ENCODE results near the gene ASB4.
A peak's percentile ranks its signal among the peaks of the same experiment; 100 is the strongest.

ASB4 gene

DNA sequence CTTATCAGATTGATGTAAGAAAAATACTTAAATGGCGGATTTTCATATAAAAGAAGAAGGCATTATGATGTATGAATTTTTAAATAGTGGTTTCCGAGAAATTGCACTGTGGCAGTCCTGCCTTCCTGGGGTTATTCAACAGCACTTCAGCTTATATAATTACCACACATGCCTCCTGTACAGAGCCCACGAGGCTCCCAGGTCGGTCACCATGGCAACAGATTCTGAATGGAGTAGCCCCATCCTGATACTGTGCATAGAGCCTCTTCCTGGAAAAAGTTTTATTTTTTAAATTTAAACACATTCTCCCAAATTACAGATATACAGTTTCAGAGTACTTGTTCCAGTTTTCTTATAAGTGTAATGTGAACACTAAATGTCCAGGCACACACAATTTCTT is 15.9 kb upstream of the ASB4 start:
- Histone ChIP-seq H3K27me3 (ENCODE audit: control insufficient read depth, insufficient read depth, low read length) (no peaks in the 10 kb centered on the region), H3K4me3 (ENCODE audit: low read length) (no peak overlapping the region), H3K9ac (ENCODE audit: low read depth, low read length) (peak overlapping the region; percentile 66), H3K4me2 (ENCODE audit: low read length) (no peak overlapping the region), H3K36me3 (ENCODE audit: insufficient read depth, low read length) (no peaks in the 10 kb centered on the region), H3K4me1 (ENCODE audit: control insufficient read depth, insufficient read depth, low read length) (peaks cover 34% of the 10 kb centered on the region), H3K9me3 (replicated peaks; ENCODE audit: low read length) (no peaks in the 10 kb centered on the region)

DNA sequence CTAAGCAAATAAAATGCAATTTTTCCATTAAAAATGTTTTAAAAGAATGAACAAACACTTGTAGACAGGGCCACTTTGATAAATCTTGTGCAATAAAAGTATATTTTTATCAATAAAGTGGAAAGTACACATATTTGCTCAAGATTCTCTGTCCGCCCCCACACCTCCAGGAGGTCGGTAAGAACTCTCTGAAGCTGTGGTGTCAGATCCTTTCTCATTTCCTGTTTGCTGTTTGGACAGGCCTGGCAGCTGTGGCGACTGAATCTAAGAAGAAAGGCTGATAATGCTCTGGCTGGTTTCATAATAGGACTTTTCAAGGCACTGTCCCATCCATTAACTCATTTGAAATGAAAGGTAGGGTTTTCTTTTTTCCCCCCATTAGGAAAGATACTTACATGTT is 15.3 kb upstream of the ASB4 start:
- Histone ChIP-seq H3K4me1 (ENCODE audit: control insufficient read depth, insufficient read depth, low read length) (peaks cover 34% of the 10 kb centered on the region), H3K4me3 (ENCODE audit: low read length) (peak overlapping the region; percentile 20), H3K4me2 (ENCODE audit: low read length) (peak overlapping the region; percentile 65), H3K9me3 (replicated peaks; ENCODE audit: low read length) (no peaks in the 10 kb centered on the region), H3K27me3 (ENCODE audit: control insufficient read depth, insufficient read depth, low read length) (no peaks in the 10 kb centered on the region), H3K9ac (ENCODE audit: low read depth, low read length) (peak overlapping the region; percentile 66), H3K36me3 (ENCODE audit: insufficient read depth, low read length) (no peaks in the 10 kb centered on the region)

- Histone ChIP-seq H3K36me3 (ENCODE audit: insufficient read depth, low read length) (no peaks in the 10 kb centered on the region), H3K27me3 (ENCODE audit: control insufficient read depth, insufficient read depth, low read length) (no peaks in the 10 kb centered on the region), H3K4me3 (ENCODE audit: low read length) (peak overlapping the region; percentile 20), H3K9ac (ENCODE audit: low read depth, low read length) (peak overlapping the region; percentile 66), H3K4me1 (ENCODE audit: control insufficient read depth, insufficient read depth, low read length) (peaks cover 34% of the 10 kb centered on the region), H3K9me3 (replicated peaks; ENCODE audit: low read length) (no peaks in the 10 kb centered on the region), H3K4me2 (ENCODE audit: low read length) (peak overlapping the region; percentile 65)
Measured at GRCh38 chr7:95471071-95471470, 14.7 kb upstream of the ASB4 start.

GRCh38 chr7:95472581-95473161 is 13.1 kb upstream of the ASB4 start:
- H3K4me3 ChIP-seq (ENCODE audit: low read length) = peak overlapping the region; percentile 22

DNA sequence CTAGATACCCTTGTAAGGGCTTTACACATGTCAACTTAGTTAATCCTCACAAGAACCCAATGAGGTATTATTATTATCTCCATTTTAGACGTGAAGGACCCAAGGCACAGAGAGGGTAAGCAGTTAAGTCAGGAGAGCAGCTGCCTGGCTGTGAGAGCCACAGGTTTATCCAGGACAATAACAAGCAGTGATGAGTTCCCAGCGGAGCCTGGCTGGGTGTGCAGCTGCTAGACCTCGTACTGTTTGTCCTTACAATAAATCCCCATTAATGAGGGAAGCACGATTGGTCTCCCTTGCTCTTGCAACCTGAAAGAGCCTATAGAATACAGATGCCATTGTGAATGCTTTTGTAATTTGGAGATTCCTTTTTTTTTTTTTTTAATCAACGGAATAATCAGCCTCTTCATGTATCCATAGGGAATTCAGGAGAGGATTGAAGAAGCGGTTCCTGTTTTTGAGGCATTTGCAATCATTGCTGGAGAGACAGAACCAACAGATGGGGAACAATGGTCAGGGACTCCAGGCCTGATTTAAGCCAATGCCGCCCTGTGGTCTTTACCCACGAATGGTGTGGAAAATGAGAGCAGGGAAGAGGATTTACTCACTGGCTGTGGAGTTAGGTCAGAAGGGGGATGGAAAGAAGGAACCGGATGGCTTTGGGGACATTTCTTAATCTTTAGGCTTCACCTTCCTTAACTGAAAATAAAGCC is 12.3 kb upstream of the ASB4 start:
- Histone ChIP-seq H3K36me3 (ENCODE audit: insufficient read depth, low read length) (no peaks in the 10 kb centered on the region), H3K4me2 (ENCODE audit: low read length) (peak overlapping the region; percentile 67), H3K9ac (ENCODE audit: low read depth, low read length) (peak overlapping the region; percentile 14), H3K9me3 (replicated peaks; ENCODE audit: low read length) (no peaks in the 10 kb centered on the region), H3K4me1 (ENCODE audit: control insufficient read depth, insufficient read depth, low read length) (peaks cover 45% of the 10 kb centered on the region), H3K4me3 (ENCODE audit: low read length) (no peak overlapping the region), H3K27me3 (ENCODE audit: control insufficient read depth, insufficient read depth, low read length) (no peaks in the 10 kb centered on the region)

More at GRCh38 chr7:95472581-95473161, 13.1 kb upstream of the ASB4 start:
- Histone ChIP-seq H3K9me3 (replicated peaks; ENCODE audit: low read length) (no peaks in the 10 kb centered on the region), H3K36me3 (ENCODE audit: insufficient read depth, low read length) (no peaks in the 10 kb centered on the region), H3K4me2 (ENCODE audit: low read length) (peak overlapping the region; percentile 67), H3K27me3 (ENCODE audit: control insufficient read depth, insufficient read depth, low read length) (no peaks in the 10 kb centered on the region), H3K4me1 (ENCODE audit: control insufficient read depth, insufficient read depth, low read length) (peaks cover 41% of the 10 kb centered on the region), H3K9ac (ENCODE audit: low read depth, low read length) (peak overlapping the region; percentile 14)

- no peaks in the 10 kb centered on the region for H3K36me3 ChIP-seq (ENCODE audit: insufficient read depth, low read length)
- H3K4me3 ChIP-seq (ENCODE audit: low read length) = no peak overlapping the region
- no peaks in the 10 kb centered on the region for H3K9me3 ChIP-seq (replicated peaks; ENCODE audit: low read length)
- H3K4me1 ChIP-seq (ENCODE audit: control insufficient read depth, insufficient read depth, low read length) = peaks cover 35% of the 10 kb centered on the region
- H3K4me2 ChIP-seq (ENCODE audit: low read length) = peak overlapping the region; percentile 63
- H3K27me3 ChIP-seq (ENCODE audit: control insufficient read depth, insufficient read depth, low read length) = no peaks in the 10 kb centered on the region
- peak overlapping the region; percentile 48 for H3K9ac ChIP-seq (ENCODE audit: low read depth, low read length)
Measured at GRCh38 chr7:95476072-95476847, 9.5 kb upstream of the ASB4 start.

DNA sequence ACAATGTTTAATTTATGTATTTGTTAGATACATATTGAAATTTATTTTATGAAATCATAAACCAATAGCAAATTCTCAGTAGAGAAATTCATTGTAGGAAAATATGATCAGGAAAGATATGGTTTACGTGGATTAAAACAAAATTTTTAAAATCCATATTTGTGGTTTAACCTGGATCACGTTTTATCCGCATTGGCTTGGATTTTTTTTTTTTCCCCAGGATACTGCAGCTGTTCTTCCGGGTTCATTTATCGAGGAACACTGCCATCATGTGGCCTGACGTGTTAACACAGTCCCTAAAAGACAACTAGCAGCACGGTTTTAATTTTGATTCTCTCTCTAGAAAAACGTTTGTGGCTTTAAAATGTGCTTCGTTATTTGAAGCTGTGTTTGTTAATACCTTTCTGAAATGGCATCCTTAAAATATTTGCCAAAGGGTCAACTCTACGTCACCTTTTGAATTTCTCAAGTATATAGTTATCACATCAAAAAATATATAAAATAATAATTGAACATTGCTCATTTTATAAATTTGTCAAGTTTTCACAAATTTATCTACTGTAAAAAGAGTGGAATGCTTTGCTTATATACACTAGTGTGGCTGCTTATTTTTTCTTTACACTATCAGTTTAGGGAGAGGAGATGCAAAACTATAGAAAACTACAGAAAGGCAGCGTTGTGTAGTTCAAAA is 8.7 kb upstream of the ASB4 start:
- H3K4me2 ChIP-seq (ENCODE audit: low read length) = peak overlapping the region; percentile 63
- H3K4me1 ChIP-seq (ENCODE audit: control insufficient read depth, insufficient read depth, low read length) = peaks cover 29% of the 10 kb centered on the region
- H3K4me3 ChIP-seq (ENCODE audit: low read length) = no peak overlapping the region
- peak overlapping the region; percentile 48 for H3K9ac ChIP-seq (ENCODE audit: low read depth, low read length)
- H3K9me3 ChIP-seq (replicated peaks; ENCODE audit: low read length) = no peaks in the 10 kb centered on the region
- H3K27me3 ChIP-seq (ENCODE audit: control insufficient read depth, insufficient read depth, low read length) = no peaks in the 10 kb centered on the region
- H3K36me3 ChIP-seq (ENCODE audit: insufficient read depth, low read length) = no peaks in the 10 kb centered on the region

DNA sequence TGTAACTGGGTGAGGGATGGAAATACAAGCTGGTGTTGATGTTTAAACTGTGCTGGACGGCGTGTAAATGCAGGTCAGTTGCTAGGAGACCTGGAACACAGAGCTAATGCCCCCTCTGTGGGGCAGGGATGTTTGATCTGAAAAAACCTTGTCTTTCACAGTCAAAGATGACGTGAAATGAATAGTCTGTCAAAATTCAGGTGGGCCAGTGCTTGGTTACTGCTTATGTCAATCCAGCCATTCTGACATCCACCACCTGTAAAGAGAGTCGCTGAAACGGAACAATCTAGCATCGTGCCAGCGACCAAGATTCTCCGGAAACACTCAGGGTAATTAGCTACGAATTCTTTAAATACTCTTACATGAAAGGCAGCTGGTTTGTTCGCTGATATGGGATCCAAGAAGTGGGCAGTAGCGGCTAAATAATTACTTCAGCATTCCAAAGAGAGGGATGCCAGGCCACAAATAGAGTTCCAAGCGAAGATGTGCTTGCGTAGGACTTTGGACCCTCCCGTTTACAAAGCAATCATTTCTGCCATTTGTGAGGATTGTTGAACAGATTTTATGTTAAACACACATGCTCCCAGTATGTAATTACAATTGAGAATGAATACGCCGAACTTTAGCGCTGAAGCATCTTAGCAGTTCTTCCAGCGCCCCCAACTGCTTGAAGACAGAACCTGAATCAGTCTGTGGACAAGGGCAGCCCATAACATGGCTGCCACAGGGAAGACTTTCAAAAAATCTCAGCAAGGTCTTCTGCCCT is 7.3 kb upstream of the ASB4 start:
- Histone ChIP-seq H3K36me3 (ENCODE audit: insufficient read depth, low read length) (no peaks in the 10 kb centered on the region), H3K4me2 (ENCODE audit: low read length) (peak overlapping the region; percentile 89), H3K4me3 (ENCODE audit: low read length) (peak overlapping the region; percentile 67), H3K4me1 (ENCODE audit: control insufficient read depth, insufficient read depth, low read length) (peaks cover 16% of the 10 kb centered on the region), H3K9me3 (replicated peaks; ENCODE audit: low read length) (no peaks in the 10 kb centered on the region), H3K27me3 (ENCODE audit: control insufficient read depth, insufficient read depth, low read length) (no peaks in the 10 kb centered on the region), H3K9ac (ENCODE audit: low read depth, low read length) (peak overlapping the region; percentile 53)

GRCh38 chr7:95479992-95480624 is 5.6 kb upstream of the ASB4 start:
- Histone ChIP-seq H3K36me3 (ENCODE audit: insufficient read depth, low read length) (no peaks in the 10 kb centered on the region), H3K4me1 (ENCODE audit: control insufficient read depth, insufficient read depth, low read length) (peaks cover 16% of the 10 kb centered on the region), H3K4me2 (ENCODE audit: low read length) (no peak overlapping the region), H3K27me3 (ENCODE audit: control insufficient read depth, insufficient read depth, low read length) (no peaks in the 10 kb centered on the region), H3K9ac (ENCODE audit: low read depth, low read length) (no peak overlapping the region), H3K4me3 (ENCODE audit: low read length) (no peak overlapping the region), H3K9me3 (replicated peaks; ENCODE audit: low read length) (no peaks in the 10 kb centered on the region)

- Histone ChIP-seq H3K4me2 (ENCODE audit: low read length) (no peak overlapping the region), H3K27me3 (ENCODE audit: control insufficient read depth, insufficient read depth, low read length) (no peaks in the 10 kb centered on the region), H3K4me1 (ENCODE audit: control insufficient read depth, insufficient read depth, low read length) (peaks cover 13% of the 10 kb centered on the region), H3K9me3 (replicated peaks; ENCODE audit: low read length) (no peaks in the 10 kb centered on the region), H3K4me3 (ENCODE audit: low read length) (no peak overlapping the region), H3K36me3 (ENCODE audit: insufficient read depth, low read length) (no peaks in the 10 kb centered on the region), H3K9ac (ENCODE audit: low read depth, low read length) (no peak overlapping the region)
Measured at GRCh38 chr7:95481271-95482165, 4.2 kb upstream of the ASB4 start.
